MM.1S (cell line): ENCODE measurements around the gene HHIPL2.

Experiments used
- DNase-seq: peaks from one replicate; pipeline ENCODE4 v3.0.0-alpha.2; 2015
- H2AFZ ChIP-seq: fragments of 300-600 bp; sonication (generic); 2 replicates; pipeline ENCODE4 v1.6.0; 2016; ENCODE audit warnings: antibody characterized with exemption, low read length
- H3F3A ChIP-seq: fragments of 300-600 bp; sonication (generic); 2 replicates; pipeline ENCODE4 v1.6.1; 2016; ENCODE audit warnings: mild to moderate bottlenecking, antibody characterized with exemption, low read length, moderate library complexity, mixed read lengths; ENCODE audit not compliant: insufficient read depth
- H3K27ac ChIP-seq: fragments of 300-600 bp; sonication (generic); 2 replicates; pipeline ENCODE4 v1.5.1; 2016; ENCODE audit warnings: mild to moderate bottlenecking, low read length
- H3K27me3 ChIP-seq: fragments of 300-600 bp; sonication (generic); replicated peaks from 2 replicates; pipeline ENCODE4 v1.6.0; 2016; ENCODE audit warnings: low read length; ENCODE audit not compliant: insufficient read depth
- H3K36me3 ChIP-seq: fragments of 300-600 bp; sonication (generic); replicated peaks from 2 replicates; pipeline ENCODE4 v1.6.1; 2016; ENCODE audit warnings: mild to moderate bottlenecking, low read length, mixed read lengths; ENCODE audit not compliant: insufficient read depth
- H3K4me1 ChIP-seq: fragments of 300-600 bp; sonication (generic); 2 replicates; pipeline ENCODE4 v1.6.1; 2016; ENCODE audit warnings: low read length, mixed read lengths
- H3K4me2 ChIP-seq: fragments of 300-600 bp; sonication (generic); 2 replicates; pipeline ENCODE4 v1.6.0; 2016; ENCODE audit warnings: low read depth, low read length
- H3K4me3 ChIP-seq: fragments of 300-600 bp; sonication (generic); 2 replicates; pipeline ENCODE4 v1.5.1; 2016; ENCODE audit warnings: low read length, mixed read lengths
- H3K79me2 ChIP-seq: fragments of 300-600 bp; sonication (generic); 2 replicates; pipeline ENCODE4 v1.6.1; 2016; ENCODE audit warnings: mixed run types, low read length, mixed read lengths
- H3K9ac ChIP-seq: fragments of 300-600 bp; sonication (generic); 2 replicates; pipeline ENCODE4 v1.6.1; 2016; ENCODE audit warnings: low read length, mixed read lengths
- H3K9me2 ChIP-seq: fragments of 300-600 bp; sonication (generic); replicated peaks from 2 replicates; pipeline ENCODE4 v1.6.1; 2016; ENCODE audit warnings: mild to moderate bottlenecking, low read length, mixed read lengths; ENCODE audit not compliant: insufficient read depth
- H3K9me3 ChIP-seq: fragments of 300-600 bp; sonication (generic); replicated peaks from 2 replicates; pipeline ENCODE4 v1.6.1; 2016; ENCODE audit warnings: mild to moderate bottlenecking, low read length, mixed read lengths; ENCODE audit not compliant: insufficient read depth
- H4K20me1 ChIP-seq: fragments of 300-600 bp; sonication (generic); 2 replicates; pipeline ENCODE4 v1.6.1; 2016; ENCODE audit warnings: mild to moderate bottlenecking, low read length, moderate library complexity, mixed read lengths; ENCODE audit not compliant: insufficient read depth
- CTCF ChIP-seq: fragments of 300-600 bp; sonication (generic); IDR thresholded peaks from 2 replicates; pipeline ENCODE4 v1.5.1; 2016; ENCODE audit warnings: antibody characterized with exemption, low read length, mixed read lengths
- EZH2 ChIP-seq: fragments of 300-600 bp; sonication (generic); optimal IDR thresholded peaks from 2 replicates; pipeline ENCODE3; 2017; ENCODE audit warnings: low read depth, mild to moderate bottlenecking, antibody characterized with exemption, low read length, mixed read lengths
- EZH2phosphoT487 ChIP-seq: fragments of 300-600 bp; sonication (generic); IDR thresholded peaks from 2 replicates; pipeline ENCODE4 v1.6.1; 2018; ENCODE audit warnings: antibody characterized with exemption, low read length

The HHIPL2 gene

GRCh38 chr1:222539951-222540597, 7.8 kb downstream of the HHIPL2 start:
- DNase-seq, result no peak
- Histone ChIP-seq H3K27me3 (no peaks in the 10 kb centered on the region), H2AFZ (no peak overlapping the region)

DNA sequence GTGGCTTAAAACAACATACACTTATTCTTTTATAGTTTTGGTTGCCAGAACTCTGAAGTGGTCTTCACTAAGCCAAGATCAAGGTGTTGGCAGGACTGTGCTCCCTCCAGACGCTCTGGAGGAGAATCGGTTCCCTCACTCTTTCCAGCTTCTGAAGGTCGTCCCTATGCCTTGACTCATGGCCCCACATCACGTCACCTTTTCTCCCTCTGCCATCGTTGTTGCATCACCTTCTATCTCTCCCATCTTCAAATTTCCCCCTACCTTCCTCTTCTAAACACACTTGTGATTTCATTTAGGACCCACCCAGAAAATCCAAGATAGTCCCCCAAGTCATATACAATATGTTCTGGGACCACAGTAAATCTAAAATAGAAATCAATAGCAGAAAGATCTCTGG, 12.4 kb downstream of the HHIPL2 start:
- no peaks in the 10 kb centered on the region for H3K9me3 ChIP-seq
- TF ChIP-seq CTCF, result no peak
- TF ChIP-seq EZH2, result no peak
- TF ChIP-seq EZH2phosphoT487, result no peak

More at GRCh38 chr1:222539951-222540597, 7.8 kb downstream of the HHIPL2 start:
- H3K4me2 ChIP-seq, result no peak overlapping the region
- H4K20me1 ChIP-seq, result no peaks in the 10 kb centered on the region
- no peak overlapping the region for H3K4me3 ChIP-seq
- H3F3A ChIP-seq, result no peaks in the 10 kb centered on the region
- H3K9me2 ChIP-seq, result no peaks in the 10 kb centered on the region
- H3K79me2 ChIP-seq, result no peaks in the 10 kb centered on the region
- no peaks in the 10 kb centered on the region for H3K4me1 ChIP-seq
- TF ChIP-seq EZH2, result no peak
- no peak for TF ChIP-seq EZH2phosphoT487
- TF ChIP-seq CTCF, result no peak
- H3K36me3 ChIP-seq, result no peaks in the 10 kb centered on the region
- H3K27ac ChIP-seq, result no peak overlapping the region
- no peaks in the 10 kb centered on the region for H3K9me3 ChIP-seq
- H3K9ac ChIP-seq, result no peak overlapping the region

GRCh38 chr1:222530852-222531251, 17.1 kb downstream of the HHIPL2 start:
- Histone ChIP-seq H3K27ac (no peak overlapping the region), H3F3A (no peaks in the 10 kb centered on the region), H3K36me3 (no peaks in the 10 kb centered on the region), H3K4me1 (no peaks in the 10 kb centered on the region), H3K9ac (no peak overlapping the region), H4K20me1 (no peaks in the 10 kb centered on the region), H3K79me2 (no peaks in the 10 kb centered on the region), H3K9me3 (no peaks in the 10 kb centered on the region), H3K9me2 (no peaks in the 10 kb centered on the region), H3K4me2 (no peak overlapping the region), H2AFZ (no peak overlapping the region), H3K27me3 (no peaks in the 10 kb centered on the region), H3K4me3 (no peak overlapping the region)
- no peak for TF ChIP-seq EZH2phosphoT487
- TF ChIP-seq CTCF, result no peak
- no peak for TF ChIP-seq EZH2
- no peak for DNase-seq

More for the DNA sequence above, 12.4 kb downstream of the HHIPL2 start:
- Histone ChIP-seq H2AFZ (no peak overlapping the region), H3F3A (no peaks in the 10 kb centered on the region), H3K36me3 (no peaks in the 10 kb centered on the region), H4K20me1 (no peaks in the 10 kb centered on the region), H3K4me1 (no peaks in the 10 kb centered on the region), H3K79me2 (no peaks in the 10 kb centered on the region), H3K9ac (no peak overlapping the region), H3K4me3 (no peak overlapping the region), H3K4me2 (no peak overlapping the region), H3K27me3 (no peaks in the 10 kb centered on the region), H3K27ac (no peak overlapping the region), H3K9me2 (no peaks in the 10 kb centered on the region)
- DNase-seq, result no peak
